ENCODE data around the gene C1orf185.

DNA sequence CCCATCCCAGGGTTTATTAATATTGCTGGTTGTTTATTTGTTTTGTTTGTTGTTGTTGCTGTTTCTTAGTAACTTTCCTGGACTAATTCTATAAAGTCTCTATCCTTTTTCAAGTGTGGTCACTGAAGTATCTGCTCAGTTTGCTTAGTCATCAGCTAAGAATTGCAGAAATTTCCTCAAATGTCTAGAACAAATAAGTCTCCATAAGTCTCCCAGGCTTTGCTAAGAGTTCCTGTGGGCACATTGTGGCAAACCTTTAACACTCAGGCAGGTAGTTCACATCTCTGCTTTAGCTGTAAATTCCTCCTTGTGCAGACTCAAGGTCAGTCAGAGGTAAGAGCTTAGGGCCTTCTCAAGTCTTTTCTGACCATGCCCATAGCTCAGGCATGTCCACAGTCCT lies 38.9 kb upstream of the C1orf185 start:
- no peak for TF ChIP-seq POLR2A (IDR thresholded peaks at IDR 0.05)
- TF ChIP-seq POLR2AphosphoS5 (IDR thresholded peaks at IDR 0.05): no peak
- TF ChIP-seq, protein P1, sequence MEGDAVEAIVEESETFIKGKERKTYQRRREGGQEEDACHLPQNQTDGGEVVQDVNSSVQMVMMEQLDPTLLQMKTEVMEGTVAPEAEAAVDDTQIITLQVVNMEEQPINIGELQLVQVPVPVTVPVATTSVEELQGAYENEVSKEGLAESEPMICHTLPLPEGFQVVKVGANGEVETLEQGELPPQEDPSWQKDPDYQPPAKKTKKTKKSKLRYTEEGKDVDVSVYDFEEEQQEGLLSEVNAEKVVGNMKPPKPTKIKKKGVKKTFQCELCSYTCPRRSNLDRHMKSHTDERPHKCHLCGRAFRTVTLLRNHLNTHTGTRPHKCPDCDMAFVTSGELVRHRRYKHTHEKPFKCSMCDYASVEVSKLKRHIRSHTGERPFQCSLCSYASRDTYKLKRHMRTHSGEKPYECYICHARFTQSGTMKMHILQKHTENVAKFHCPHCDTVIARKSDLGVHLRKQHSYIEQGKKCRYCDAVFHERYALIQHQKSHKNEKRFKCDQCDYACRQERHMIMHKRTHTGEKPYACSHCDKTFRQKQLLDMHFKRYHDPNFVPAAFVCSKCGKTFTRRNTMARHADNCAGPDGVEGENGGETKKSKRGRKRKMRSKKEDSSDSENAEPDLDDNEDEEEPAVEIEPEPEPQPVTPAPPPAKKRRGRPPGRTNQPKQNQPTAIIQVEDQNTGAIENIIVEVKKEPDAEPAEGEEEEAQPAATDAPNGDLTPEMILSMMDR (IDR thresholded peaks at IDR 0.05): no peak
- no peak for TF ChIP-seq EP300 (IDR thresholded peaks at IDR 0.05)

Data from sigmoid colon (tissue), 4 donors.